Measurements from ENCODE around the gene RAB15. TPM values are rescaled to one million over a fixed set of nuclear protein-coding genes. Genes with fewer than 3 reads are reported as not detected.

The RAB15 gene
- total RNA-seq, 3 donors from 2014 or later = 1.3 to 24.0 (median 17.7) TPM

GRCh38 chr14:64944041-64944440, 28.1 kb downstream of the RAB15 start:
- TF ChIP-seq POLR2AphosphoS5 (IDR thresholded peaks at IDR 0.05) (no peak), CTCF (IDR thresholded peaks at IDR 0.05) (no peak), POLR2A (IDR thresholded peaks at IDR 0.05) (no peak)
- H3K4me3 ChIP-seq = no peak overlapping the region
- H3K4me1 ChIP-seq = no peaks in the 10 kb centered on the region
- no peaks in the 10 kb centered on the region for H3K9me3 ChIP-seq
- no peaks in the 10 kb centered on the region for H3K36me3 ChIP-seq
- DNase-seq (ENCODE audit: low spot score in 2 of 2) = no peak
- no peak overlapping the region for H3K27ac ChIP-seq
- H3K27me3 ChIP-seq = no peaks in the 10 kb centered on the region
- intact Hi-C loops (cut with DNase I; ENCODE audit: low total_unique reads) = no loop called here

GRCh38 chr14:64943556-64943955, 28.6 kb downstream of the RAB15 start:
- TF ChIP-seq POLR2A (IDR thresholded peaks at IDR 0.05) (no peak), CTCF (IDR thresholded peaks at IDR 0.05) (no peak), POLR2AphosphoS5 (IDR thresholded peaks at IDR 0.05) (no peak)
- intact Hi-C loops (cut with DNase I; ENCODE audit: low total_unique reads) = no loop called here
- no peak for DNase-seq (ENCODE audit: low spot score in 2 of 2)

GRCh38 chr14:64942531-64943111, 29.5 kb downstream of the RAB15 start, which contains the start of gene GPX2:
Gene GPX2, minus strand, starts transcription at chr14:64942745. Its CDS starts 19 bp downstream, at chr14:64942726.
- no peaks in the 10 kb centered on the region for H3K36me3 ChIP-seq
- no peak for TF ChIP-seq POLR2A (IDR thresholded peaks at IDR 0.05)
- no peak for TF ChIP-seq CTCF (IDR thresholded peaks at IDR 0.05)
- no peak for TF ChIP-seq POLR2AphosphoS5 (IDR thresholded peaks at IDR 0.05)
- H3K27me3 ChIP-seq = no peaks in the 10 kb centered on the region
- DNase-seq (ENCODE audit: low spot score in 2 of 2) = no peak
- intact Hi-C loops (cut with DNase I; ENCODE audit: low total_unique reads) = no loop called here
- no peak within 1 kb of the TSS for H3K27ac ChIP-seq
- no peaks in the 10 kb centered on the region for H3K4me1 ChIP-seq
- H3K4me3 ChIP-seq = no peak within 1 kb of the TSS
- no peaks in the 10 kb centered on the region for H3K9me3 ChIP-seq

More at GRCh38 chr14:64943556-64943955, 28.6 kb downstream of the RAB15 start:
- Histone ChIP-seq H3K9me3 (no peaks in the 10 kb centered on the region), H3K27ac (no peak overlapping the region), H3K27me3 (no peaks in the 10 kb centered on the region), H3K4me1 (no peaks in the 10 kb centered on the region), H3K4me3 (no peak overlapping the region), H3K36me3 (no peaks in the 10 kb centered on the region)

- Histone ChIP-seq H3K4me3 (no peak overlapping the region), H3K4me1 (no peaks in the 10 kb centered on the region), H3K27ac (no peak overlapping the region), H3K36me3 (no peaks in the 10 kb centered on the region), H3K27me3 (no peaks in the 10 kb centered on the region), H3K9me3 (no peaks in the 10 kb centered on the region)
- TF ChIP-seq CTCF (IDR thresholded peaks at IDR 0.05) = no peak
- no peak for TF ChIP-seq POLR2A (IDR thresholded peaks at IDR 0.05)
- TF ChIP-seq POLR2AphosphoS5 (IDR thresholded peaks at IDR 0.05) = no peak
- intact Hi-C loops (cut with DNase I; ENCODE audit: low total_unique reads) = no loop called here
- DNase-seq (ENCODE audit: low spot score in 2 of 2) = no peak
Measured at GRCh38 chr14:64940336-64940910, 31.7 kb downstream of the RAB15 start.

- TF ChIP-seq CTCF (IDR thresholded peaks at IDR 0.05) (no peak), POLR2AphosphoS5 (IDR thresholded peaks at IDR 0.05) (no peak), POLR2A (IDR thresholded peaks at IDR 0.05) (no peak)
- Histone ChIP-seq H3K4me1 (no peaks in the 10 kb centered on the region), H3K27ac (no peak overlapping the region), H3K36me3 (no peaks in the 10 kb centered on the region), H3K27me3 (no peaks in the 10 kb centered on the region), H3K9me3 (no peaks in the 10 kb centered on the region), H3K4me3 (no peak overlapping the region)
- DNase-seq (ENCODE audit: low spot score in 2 of 2) = no peak
- intact Hi-C loops (cut with DNase I; ENCODE audit: low total_unique reads) = loop anchor here (1.0 kb wide), 1 partner anchor 9 kb away; no protein-coding TSS in a partner anchor
Measured at GRCh38 chr14:64939817-64940190, 32.3 kb downstream of the RAB15 start.

All from breast epithelium (tissue), 4 donors.